ENCODE data around the gene SYCP2L. TPM values are rescaled to one million over a fixed set of nuclear protein-coding genes. Genes with fewer than 3 reads are reported as not detected.

Gene SYCP2L
- total RNA-seq, 4 donors from 2014 or later: 0.44 to 5.2 (median 0.49) TPM; not detected in 1

DNA sequence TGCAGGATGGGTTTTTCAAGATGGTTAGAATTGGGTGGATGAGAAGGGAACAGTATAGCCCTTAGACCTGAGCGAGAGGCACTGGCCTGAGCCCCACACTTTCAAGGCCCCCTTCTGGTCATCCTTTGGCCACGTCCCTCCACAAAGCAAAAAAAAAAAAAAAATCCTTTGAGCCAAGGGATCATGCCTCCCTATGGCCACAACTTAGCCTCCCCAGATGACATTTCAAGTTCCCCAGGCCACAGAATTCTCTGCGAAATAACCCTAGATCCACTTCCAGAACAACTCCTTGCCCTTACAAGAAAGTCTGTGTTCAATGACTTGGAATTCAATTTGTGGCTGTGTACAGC, 126.8 kb downstream of the SYCP2L start:
- H3K4me3 ChIP-seq: no peak overlapping the region
- DNase-seq (ENCODE audit: low spot score in 2 of 2): no peak
- 87% methylated on average over 3 of the region's 3 CpGs for WGBS
- H3K27me3 ChIP-seq: peaks cover 17% of the 10 kb centered on the region
- H3K4me1 ChIP-seq: peaks cover 12% of the 10 kb centered on the region
- H3K27ac ChIP-seq: no peak overlapping the region
- H3K36me3 ChIP-seq: no peaks in the 10 kb centered on the region
- TF ChIP-seq, protein P1, sequence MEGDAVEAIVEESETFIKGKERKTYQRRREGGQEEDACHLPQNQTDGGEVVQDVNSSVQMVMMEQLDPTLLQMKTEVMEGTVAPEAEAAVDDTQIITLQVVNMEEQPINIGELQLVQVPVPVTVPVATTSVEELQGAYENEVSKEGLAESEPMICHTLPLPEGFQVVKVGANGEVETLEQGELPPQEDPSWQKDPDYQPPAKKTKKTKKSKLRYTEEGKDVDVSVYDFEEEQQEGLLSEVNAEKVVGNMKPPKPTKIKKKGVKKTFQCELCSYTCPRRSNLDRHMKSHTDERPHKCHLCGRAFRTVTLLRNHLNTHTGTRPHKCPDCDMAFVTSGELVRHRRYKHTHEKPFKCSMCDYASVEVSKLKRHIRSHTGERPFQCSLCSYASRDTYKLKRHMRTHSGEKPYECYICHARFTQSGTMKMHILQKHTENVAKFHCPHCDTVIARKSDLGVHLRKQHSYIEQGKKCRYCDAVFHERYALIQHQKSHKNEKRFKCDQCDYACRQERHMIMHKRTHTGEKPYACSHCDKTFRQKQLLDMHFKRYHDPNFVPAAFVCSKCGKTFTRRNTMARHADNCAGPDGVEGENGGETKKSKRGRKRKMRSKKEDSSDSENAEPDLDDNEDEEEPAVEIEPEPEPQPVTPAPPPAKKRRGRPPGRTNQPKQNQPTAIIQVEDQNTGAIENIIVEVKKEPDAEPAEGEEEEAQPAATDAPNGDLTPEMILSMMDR (IDR thresholded peaks at IDR 0.05): no peak
- TF ChIP-seq POLR2AphosphoS5 (IDR thresholded peaks at IDR 0.05): no peak
- H3K9me3 ChIP-seq: no peaks in the 10 kb centered on the region

DNA sequence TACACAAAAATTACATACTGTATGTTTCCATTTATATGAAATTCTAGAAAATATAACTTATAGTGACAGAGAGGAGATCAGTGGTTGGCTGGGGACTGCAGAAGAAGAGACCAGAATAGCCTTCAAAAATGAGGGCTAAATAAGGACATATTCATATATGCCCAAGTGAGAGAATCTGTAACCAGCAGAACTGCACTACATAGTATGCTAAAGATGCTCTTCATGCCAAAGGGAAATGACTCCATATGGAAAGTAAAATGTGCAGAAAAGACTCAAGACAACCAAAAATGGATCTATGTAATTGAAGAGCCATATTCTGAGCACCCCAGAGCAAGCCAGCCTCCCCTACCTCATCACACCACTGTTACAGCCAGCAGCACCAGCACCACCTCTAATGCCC, 128.2 kb downstream of the SYCP2L start:
- Histone ChIP-seq H3K36me3 (no peaks in the 10 kb centered on the region), H3K27me3 (peaks cover 13% of the 10 kb centered on the region), H3K4me3 (no peak overlapping the region), H3K27ac (no peak overlapping the region), H3K9me3 (no peaks in the 10 kb centered on the region), H3K4me1 (peaks cover 7% of the 10 kb centered on the region)
- no peak for TF ChIP-seq POLR2AphosphoS5 (IDR thresholded peaks at IDR 0.05)
- TF ChIP-seq, protein P1 (IDR thresholded peaks at IDR 0.05): no peak
- TF ChIP-seq EP300 (IDR thresholded peaks at IDR 0.05): no peak
- no peak for TF ChIP-seq POLR2A (IDR thresholded peaks at IDR 0.05)
- no peak for DNase-seq (ENCODE audit: low spot score in 2 of 2)

DNA sequence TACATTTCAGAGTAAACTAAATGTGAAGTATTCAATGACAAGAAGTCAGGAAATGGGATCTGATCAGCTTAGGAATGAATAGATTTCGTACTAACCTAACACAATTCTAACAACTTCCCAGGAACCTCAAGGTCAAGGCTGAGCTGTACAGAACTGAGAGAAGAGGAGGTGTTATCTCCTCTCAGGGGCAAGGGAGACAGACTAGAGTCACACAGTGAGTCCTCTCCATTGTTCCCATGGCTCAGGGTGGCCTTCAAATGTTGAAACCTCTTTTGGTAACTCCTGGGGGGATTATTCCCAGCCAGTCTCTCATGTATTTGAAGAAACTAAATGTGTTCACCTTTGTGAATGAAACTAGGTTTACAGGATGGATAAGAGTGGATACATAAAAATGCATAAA, 129.6 kb downstream of the SYCP2L start:
- DNase-seq (ENCODE audit: low spot score in 2 of 2): no peak

DNA sequence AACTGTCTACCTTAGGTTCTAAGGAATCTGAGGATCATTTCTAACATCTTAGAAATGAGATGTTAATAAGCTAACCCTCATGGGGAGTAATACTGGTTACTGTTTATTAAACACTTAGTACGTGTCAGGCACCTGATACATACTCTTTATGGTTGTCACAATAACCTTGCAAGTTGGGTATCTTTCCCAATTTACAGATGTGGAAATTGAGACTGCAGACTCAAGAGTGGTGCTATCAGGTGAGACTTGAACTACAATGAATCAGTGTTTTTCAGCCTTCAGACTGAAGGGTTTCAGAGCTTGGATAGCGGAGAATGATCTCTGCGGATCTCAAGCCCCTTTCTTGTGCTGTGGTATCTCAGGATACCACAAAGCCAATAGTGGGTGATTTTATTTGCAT, 130.2 kb downstream of the SYCP2L start:
- TF ChIP-seq, protein P1 (IDR thresholded peaks at IDR 0.05): no peak
- TF ChIP-seq POLR2A (IDR thresholded peaks at IDR 0.05): no peak
- TF ChIP-seq POLR2AphosphoS5 (IDR thresholded peaks at IDR 0.05): no peak
- TF ChIP-seq EP300 (IDR thresholded peaks at IDR 0.05): no peak
- Histone ChIP-seq H3K9me3 (no peaks in the 10 kb centered on the region), H3K36me3 (no peaks in the 10 kb centered on the region), H3K4me1 (peaks cover 6% of the 10 kb centered on the region), H3K27me3 (peaks cover 10% of the 10 kb centered on the region), H3K4me3 (no peak overlapping the region), H3K27ac (no peak overlapping the region)
- DNase-seq (ENCODE audit: low spot score in 2 of 2): no peak
- WGBS: 93% methylated on average over 3 of the region's 3 CpGs

More for the DNA sequence above, 129.6 kb downstream of the SYCP2L start:
- TF ChIP-seq POLR2A (IDR thresholded peaks at IDR 0.05) (no peak), EP300 (IDR thresholded peaks at IDR 0.05) (no peak)
- Histone ChIP-seq H3K4me1 (peaks cover 9% of the 10 kb centered on the region), H3K36me3 (no peaks in the 10 kb centered on the region), H3K9me3 (no peaks in the 10 kb centered on the region), H3K4me3 (no peak overlapping the region), H3K27me3 (peaks cover 10% of the 10 kb centered on the region), H3K27ac (no peak overlapping the region)
- 82% methylated on average over 1 of the region's 1 CpG for WGBS

DNA sequence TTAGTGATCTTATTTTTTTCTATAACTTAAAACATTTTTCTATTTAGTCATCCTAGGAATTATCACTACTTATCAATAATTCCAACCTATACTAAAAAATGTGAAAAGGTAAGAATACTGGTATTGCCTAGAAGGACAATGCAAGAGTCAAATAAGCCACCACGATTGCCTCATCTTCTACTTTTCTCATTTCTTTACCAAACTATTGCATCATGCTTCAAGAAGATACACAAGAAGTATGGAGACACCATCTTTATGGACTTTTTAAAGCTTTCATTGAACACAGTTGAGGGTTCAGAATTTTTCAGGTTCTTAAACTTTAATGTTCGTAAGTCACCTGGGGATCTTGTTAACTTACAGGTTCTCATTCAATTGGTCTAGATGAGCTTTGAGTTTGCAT, 131.4 kb downstream of the SYCP2L start:
- H3K36me3 ChIP-seq: no peaks in the 10 kb centered on the region
- no peaks in the 10 kb centered on the region for H3K9me3 ChIP-seq
- no peak overlapping the region for H3K27ac ChIP-seq
- H3K27me3 ChIP-seq: peaks cover 10% of the 10 kb centered on the region
- WGBS: 92% methylated on average over 2 of the region's 2 CpGs
- no peak for DNase-seq (ENCODE audit: low spot score in 2 of 2)
- peaks cover 5% of the 10 kb centered on the region for H3K4me1 ChIP-seq
- no peak for TF ChIP-seq POLR2AphosphoS5 (IDR thresholded peaks at IDR 0.05)
- TF ChIP-seq, protein P1 (IDR thresholded peaks at IDR 0.05): no peak
- TF ChIP-seq EP300 (IDR thresholded peaks at IDR 0.05): no peak
- TF ChIP-seq POLR2A (IDR thresholded peaks at IDR 0.05): no peak
- no peak overlapping the region for H3K4me3 ChIP-seq

DNA sequence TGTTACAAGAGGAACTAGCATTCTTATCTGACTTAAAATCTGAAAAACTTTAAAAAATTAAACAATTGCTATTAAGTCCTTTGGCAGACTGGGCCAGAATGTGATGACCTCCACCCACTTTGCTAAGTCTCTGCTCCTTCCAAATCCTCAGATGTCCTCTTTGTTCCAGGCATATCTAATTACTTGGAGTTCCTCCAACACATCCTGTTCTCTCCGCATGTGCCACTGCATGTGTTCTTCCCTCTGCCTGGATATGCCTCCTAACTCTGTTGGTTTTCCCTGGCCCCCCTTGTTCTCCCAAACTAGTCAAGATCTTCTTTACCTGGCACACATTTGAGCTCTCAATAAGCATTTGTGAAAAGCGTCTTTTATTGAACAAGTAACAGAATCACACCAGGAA, 134.2 kb downstream of the SYCP2L start:
- Histone ChIP-seq H3K9me3 (no peaks in the 10 kb centered on the region), H3K27me3 (peaks cover 4% of the 10 kb centered on the region), H3K27ac (no peak overlapping the region), H3K36me3 (no peaks in the 10 kb centered on the region), H3K4me1 (peaks cover 5% of the 10 kb centered on the region), H3K4me3 (no peak overlapping the region)
- 37% methylated on average over 2 of the region's 2 CpGs for WGBS
- DNase-seq (ENCODE audit: low spot score in 2 of 2): no peak
- TF ChIP-seq, protein P1 (IDR thresholded peaks at IDR 0.05): no peak
- no peak for TF ChIP-seq POLR2A (IDR thresholded peaks at IDR 0.05)
- no peak for TF ChIP-seq EP300 (IDR thresholded peaks at IDR 0.05)
- no peak for TF ChIP-seq POLR2AphosphoS5 (IDR thresholded peaks at IDR 0.05)

Data from suprapubic skin (tissue), 4 donors.